OCI-LY3 (cell line): ENCODE measurements around the gene ADAMTS19.

Experiments used
- CTCF ChIP-seq: fragments of 200-600, 300-600 bp; sonication (generic); IDR thresholded peaks from 2 replicates; pipeline ENCODE4 v1.5.1; 2014; ENCODE audit warnings: antibody characterized with exemption, low read length, low read depth
- EZH2phosphoT487 ChIP-seq: fragments of 200-600 bp; shearing (Covaris generic); IDR thresholded peaks from 2 replicates; pipeline ENCODE4 v1.6.1; 2018; ENCODE audit warnings: antibody characterized with exemption, mixed run types, low read depth

GRCh38 chr5:129658801-129659200, 198.7 kb downstream of the ADAMTS19 start:
- no peak for TF ChIP-seq CTCF
- no peak for TF ChIP-seq EZH2phosphoT487
